GM19455 (cell line): Measurements from ENCODE around the gene CALR.
A peak's percentile ranks its signal among the peaks of the same experiment; 100 is the strongest.
"Not testable (repeated sequence)": the region's sequence is repeated elsewhere in the genome, so short reads cannot be mapped to it uniquely, and the experiment has no call there.

Source experiments
- ATAC-seq: cut with Tn5 transposase; IDR thresholded peaks from one replicate; pipeline ENCODE4 v1.9.1; 2021; ENCODE audit not compliant: unreplicated experiment

The CALR gene

GRCh38 chr19:12952488-12953137, 14.2 kb downstream of the CALR start:
- ATAC-seq = no peak

DNA sequence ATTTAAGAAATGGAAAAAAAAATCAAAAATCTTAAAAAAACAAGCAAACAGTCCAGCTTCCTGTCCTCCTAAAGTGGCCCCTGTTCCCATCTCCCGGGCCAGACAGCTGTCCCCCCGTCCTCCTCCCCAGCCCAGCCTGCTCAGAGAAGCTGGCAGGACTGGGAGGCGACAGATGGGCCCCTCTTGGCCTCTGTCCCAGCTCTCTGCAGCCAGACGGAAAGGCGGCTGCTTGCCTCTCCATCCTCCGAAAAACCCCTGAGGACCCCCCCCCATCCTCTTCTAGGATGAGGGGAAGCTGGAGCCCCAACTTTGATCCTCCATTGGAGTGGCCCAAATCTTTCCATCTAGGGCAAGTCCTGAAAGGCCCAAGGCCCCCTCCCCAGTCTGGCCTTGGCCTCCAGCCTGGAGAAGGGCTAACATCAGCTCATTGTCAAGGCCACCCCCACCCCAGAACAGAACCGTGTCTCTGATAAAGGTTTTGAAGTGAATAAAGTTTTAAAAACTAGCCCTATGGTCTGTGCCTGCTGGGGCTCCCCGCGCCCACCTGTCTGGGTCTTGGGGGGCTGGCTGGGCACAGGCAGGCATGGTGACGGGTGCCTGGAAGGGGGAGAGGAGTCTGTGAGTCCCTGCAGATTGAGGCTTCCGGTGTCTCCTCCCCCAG, 14.9 kb downstream of the CALR start:
- no peak for ATAC-seq

DNA sequence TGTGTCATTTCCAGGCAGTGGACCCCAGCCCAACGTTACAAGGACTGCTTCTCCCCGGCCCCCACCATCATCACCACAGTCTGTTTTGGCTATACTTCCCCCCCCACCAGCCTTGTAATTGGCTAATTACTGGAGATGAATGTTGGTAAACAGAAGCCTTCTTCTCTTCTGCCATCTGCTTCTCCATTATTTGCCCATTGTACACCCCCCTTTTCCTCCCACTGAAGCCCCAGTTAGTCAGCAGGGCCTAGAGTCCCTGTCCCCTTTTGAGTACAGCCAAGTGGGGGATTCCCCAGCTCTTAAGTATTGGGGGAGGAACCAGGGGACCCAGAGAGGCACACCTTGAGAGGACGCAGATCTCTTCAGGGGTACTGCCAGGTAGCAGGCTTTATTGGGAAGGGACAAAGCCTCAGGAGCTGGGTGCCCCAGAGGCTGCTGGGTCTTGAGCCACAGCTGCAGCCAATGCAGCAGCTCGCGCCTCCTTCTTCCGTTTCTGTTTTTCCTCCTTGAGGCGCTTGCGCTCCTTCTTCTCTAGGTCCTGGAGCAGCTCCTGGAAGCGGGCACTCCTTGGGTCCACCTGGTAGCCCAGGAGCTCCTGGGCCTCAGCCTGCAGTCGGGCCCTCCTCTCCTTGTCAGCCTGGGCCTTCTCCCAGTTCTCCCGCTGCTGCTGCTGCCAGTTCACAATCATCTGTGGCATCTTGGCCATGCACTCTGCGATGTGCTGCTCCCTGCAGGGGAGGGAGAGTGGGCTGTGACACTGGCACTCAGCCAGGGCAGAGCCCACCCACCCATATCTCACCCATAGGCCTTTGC, 15.6 kb downstream of the CALR start:
- no peak for ATAC-seq

GRCh38 chr19:12954612-12954962, 16.2 kb downstream of the CALR start:
- no peak for ATAC-seq

GRCh38 chr19:12955575-12955974, 17.2 kb downstream of the CALR start:
- ATAC-seq = not testable (repeated sequence)

DNA sequence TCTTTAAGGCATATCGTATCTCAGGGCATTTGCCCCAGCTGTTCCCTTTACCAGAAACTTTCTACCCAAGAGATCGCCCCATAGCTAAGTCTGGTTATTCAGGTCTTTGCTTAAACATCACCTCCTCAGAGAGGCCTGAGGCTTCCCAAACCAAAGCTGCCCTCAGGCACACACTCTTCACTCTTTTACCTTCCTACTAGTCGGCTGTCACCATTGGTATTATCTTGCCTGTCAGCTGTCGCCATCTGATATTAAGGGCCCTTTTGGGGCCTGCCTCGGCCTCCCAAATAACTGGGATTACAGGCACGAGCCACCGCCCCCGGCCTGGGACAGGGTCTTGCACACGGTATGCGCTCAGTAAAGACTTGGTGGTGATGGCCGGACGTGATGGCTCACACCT, 17.6 kb downstream of the CALR start:
- no peak for ATAC-seq

- ATAC-seq = peak; percentile 68
Measured at GRCh38 chr19:12956446-12957388, 18.3 kb downstream of the CALR start, which contains the start of gene GADD45GIP1. Gene GADD45GIP1 (minus strand): TSS chr19:12957223. CDS start chr19:12957212, 11 bp downstream.

DNA sequence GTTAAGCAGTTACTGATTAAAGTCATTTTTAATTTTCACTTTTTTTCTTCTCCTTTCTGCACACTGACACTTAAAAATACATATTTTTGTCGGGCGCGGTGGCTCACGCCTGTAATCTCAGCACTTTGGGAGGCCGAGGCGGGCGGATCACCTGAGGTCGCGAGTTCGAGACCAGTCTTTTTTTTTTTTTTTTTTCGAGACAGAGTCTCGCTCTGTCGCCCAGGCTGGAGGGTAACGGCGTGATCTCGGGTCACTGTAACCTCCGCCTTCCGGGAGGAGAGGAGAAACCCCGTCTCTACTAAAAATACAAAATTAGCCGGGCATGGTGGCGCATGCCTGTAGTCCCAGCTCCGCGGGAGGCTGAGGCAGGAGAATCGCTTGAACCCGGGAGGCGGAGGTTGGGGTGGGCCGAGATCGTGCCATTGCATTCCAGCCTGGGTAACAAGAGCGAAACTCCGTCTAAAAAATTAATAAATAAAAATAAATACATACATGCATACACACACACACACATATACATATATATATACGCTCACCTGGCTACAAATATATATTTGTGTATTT, 19.1 kb downstream of the CALR start:
- not testable (repeated sequence) for ATAC-seq

- ATAC-seq = no peak
Measured at GRCh38 chr19:12959481-12959880, 21.1 kb downstream of the CALR start.

GRCh38 chr19:12965017-12965811, 26.8 kb downstream of the CALR start:
- ATAC-seq = no peak

DNA sequence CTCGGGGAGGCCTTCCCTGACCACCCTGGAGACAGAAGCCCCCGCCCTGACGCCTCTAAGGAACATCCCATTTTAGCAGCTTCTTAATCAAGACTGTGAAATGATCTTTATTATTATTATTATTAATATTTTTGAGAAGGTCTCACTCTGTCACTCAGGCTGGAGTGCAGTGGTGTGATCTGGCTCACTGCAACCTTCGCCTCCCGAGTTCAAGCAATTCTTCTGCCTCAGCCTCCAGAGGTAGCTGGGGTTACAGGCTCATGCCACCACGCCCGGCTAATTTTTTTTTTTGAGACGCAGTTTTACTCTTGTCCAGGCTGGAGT, 27.4 kb downstream of the CALR start:
- ATAC-seq = no peak

- no peak for ATAC-seq
Measured at GRCh38 chr19:12967907-12968306, 29.5 kb downstream of the CALR start.

DNA sequence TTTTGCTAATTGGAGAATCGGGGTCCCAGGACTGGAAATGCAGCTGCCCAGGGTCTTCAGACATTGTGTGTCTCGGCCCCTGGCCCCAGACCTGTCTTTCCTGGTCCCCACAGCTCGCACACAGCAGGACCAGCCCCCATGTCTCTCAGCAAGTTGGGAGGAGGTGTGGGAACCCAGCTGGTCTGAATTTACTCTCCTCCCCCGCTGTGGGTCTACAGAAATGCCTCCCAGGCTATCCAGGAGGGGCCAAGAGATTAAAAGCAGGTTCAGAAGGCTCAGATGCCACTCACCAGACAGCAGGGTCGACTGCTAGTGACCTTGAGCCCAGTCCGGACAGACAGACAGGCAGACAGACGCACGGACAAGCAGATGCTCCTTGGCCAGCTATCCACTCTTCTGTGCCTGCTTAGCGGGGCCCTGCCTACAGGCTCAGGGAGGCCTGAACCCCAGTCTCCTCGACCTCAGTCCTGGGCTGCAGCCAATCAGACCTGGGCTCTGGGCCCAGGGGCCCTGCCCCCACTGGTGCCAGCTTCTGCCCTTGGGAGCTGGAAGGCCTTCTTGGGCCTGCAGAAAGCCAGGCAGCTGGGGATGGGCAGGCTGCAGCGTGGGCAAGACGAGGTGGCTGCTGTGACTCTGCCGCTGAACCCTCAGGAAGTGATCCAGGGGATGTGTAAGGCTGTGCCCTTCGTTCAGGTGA, 31.0 kb downstream of the CALR start, which contains the start of gene DAND5:
TSS of gene DAND5 (plus strand) at position 285 of the 697 bp plus-strand sequence. CDS start at position 370, 85 bp downstream.
- no peak for ATAC-seq

DNA sequence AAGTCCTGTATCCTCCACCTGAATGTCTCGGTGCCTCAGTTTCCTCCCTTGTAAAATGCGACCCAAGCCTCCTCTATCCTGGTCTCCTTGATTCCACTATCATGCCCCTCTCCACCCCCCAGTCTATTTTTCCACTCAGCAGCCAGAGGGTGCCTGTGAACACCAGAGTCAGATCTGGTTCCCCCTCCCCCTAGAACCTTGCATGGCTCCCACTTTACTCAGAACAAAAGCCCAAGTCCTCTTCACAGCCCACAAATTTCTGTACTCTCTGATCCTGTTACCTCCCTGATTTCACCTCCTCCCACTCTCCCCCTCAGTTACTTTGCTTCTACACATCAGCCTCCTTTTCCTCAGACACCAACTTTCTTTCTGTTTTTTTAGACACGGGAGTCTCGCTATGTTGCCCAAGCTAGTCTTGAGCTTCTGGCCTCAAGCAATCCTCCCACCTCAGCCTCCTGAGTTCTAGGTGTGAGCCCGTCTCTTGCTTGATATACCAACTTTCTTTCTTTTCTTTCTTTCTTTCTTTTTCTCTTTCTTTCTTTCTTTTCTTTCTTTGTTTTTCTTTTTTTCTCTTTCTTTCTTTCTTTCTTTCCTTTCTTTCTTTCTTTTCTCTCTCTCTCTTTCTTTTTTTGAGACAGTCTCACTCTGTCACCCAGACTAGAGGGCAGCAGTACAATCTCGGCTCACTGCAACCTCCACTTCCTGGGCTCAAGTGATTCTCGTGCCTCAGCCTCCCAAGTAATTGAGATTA, 31.8 kb downstream of the CALR start:
- no peak for ATAC-seq

DNA sequence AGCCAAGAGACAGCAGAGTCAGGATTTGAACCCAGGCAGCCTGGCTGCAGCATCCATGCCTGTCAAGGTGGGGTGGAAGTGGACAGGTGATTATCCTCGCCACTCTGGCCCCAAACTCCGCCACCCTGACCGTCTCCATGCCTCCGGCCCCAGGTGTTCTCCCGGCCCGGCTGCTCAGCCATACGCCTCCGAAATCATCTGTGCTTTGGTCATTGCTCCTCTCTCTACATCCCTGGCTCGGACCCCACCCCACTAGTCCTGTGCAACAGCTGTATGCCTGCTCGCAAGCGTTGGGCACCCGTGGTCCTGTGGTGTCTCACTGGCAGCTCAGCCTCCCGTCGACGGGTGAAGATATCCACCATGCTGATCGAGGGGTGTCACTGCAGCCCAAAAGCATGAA, 34.8 kb downstream of the CALR start:
- ATAC-seq = no peak

GRCh38 chr19:12974301-12975220, 36.2 kb downstream of the CALR start:
- ATAC-seq = no peak

- no peak for ATAC-seq
Measured at GRCh38 chr19:12975221-12975741, 36.9 kb downstream of the CALR start.
